ENCODE data around the gene FBXW12. TPM values are rescaled to one million over a fixed set of nuclear protein-coding genes. Genes with fewer than 3 reads are reported as not detected.

Gene FBXW12
- total RNA-seq, 1 donor from 2014 or later = 0.38 TPM

DNA sequence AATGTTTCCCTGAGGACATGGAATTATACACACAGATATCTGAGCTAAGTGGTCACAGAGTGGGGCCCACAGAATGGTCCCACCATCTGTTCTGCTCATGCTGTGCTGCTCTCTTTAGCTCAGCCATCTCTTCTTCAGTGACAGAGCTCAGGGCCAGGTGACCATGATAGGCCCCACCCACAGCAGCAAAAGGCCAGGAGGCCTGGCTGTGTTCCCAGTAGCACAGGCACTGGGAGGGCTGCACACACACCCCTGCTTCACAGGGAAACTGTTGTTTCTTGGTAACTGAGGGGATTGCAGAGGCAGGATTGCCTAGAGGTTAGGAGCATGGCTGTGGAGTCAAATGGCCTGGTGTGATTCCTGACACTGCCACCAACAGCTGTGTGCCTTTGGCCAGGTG is 4.8 kb upstream of the FBXW12 start:
- no peak overlapping the region for H3K27ac Mint-ChIP-seq
- TF ChIP-seq, protein P1, sequence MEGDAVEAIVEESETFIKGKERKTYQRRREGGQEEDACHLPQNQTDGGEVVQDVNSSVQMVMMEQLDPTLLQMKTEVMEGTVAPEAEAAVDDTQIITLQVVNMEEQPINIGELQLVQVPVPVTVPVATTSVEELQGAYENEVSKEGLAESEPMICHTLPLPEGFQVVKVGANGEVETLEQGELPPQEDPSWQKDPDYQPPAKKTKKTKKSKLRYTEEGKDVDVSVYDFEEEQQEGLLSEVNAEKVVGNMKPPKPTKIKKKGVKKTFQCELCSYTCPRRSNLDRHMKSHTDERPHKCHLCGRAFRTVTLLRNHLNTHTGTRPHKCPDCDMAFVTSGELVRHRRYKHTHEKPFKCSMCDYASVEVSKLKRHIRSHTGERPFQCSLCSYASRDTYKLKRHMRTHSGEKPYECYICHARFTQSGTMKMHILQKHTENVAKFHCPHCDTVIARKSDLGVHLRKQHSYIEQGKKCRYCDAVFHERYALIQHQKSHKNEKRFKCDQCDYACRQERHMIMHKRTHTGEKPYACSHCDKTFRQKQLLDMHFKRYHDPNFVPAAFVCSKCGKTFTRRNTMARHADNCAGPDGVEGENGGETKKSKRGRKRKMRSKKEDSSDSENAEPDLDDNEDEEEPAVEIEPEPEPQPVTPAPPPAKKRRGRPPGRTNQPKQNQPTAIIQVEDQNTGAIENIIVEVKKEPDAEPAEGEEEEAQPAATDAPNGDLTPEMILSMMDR (IDR thresholded peaks at IDR 0.05; ENCODE audit: unreplicated experiment) = no peak
- H3K9me3 Mint-ChIP-seq (ENCODE audit: low read depth) = peaks cover 15% of the 10 kb centered on the region
- peaks cover 7% of the 10 kb centered on the region for H3K4me1 Mint-ChIP-seq (ENCODE audit: low read depth)
- DNase-seq (ENCODE audit: low spot score, unreplicated experiment) = no peak
- H3K4me3 Mint-ChIP-seq (ENCODE audit: low read depth) = no peak overlapping the region
- no peaks in the 10 kb centered on the region for H3K36me3 Mint-ChIP-seq (ENCODE audit: insufficient read depth)
- peaks cover 6% of the 10 kb centered on the region for H3K27me3 Mint-ChIP-seq

DNA sequence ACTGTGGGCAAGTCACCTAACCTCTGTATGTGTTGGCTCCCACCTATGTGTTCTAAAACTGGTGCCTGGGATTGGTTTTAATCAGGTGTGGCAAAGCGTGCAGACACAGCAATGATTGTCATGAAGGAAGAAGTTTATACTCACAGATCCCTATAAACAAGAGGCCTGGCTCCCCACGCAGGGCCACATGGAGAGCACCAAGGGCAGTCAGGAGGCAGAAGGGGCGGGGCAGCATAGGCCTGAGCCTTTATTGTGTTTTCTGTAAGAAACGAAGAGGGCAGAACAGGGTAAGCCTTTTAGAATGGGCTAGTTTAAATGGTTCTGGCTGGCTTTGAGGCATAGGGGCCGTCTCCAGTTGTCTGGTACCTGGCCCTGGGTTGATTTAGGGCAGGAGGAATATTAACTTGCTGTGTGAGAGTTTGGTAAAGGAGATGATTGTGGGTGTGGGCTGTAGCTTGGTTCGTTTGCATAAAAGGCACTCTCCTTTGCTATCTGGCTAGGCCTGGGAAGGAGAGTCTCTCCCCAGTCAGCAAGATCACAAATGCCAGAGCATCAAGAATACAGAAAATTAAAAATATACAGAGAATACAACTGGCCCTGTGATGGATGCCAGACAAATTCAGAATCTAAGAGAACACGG is 2.2 kb upstream of the FBXW12 start:
- Mint-ChIP-seq H3K27ac (no peak overlapping the region), H3K36me3 (ENCODE audit: insufficient read depth) (no peaks in the 10 kb centered on the region), H3K4me3 (ENCODE audit: low read depth) (no peak overlapping the region), H3K9me3 (ENCODE audit: low read depth) (peaks cover 2% of the 10 kb centered on the region), H3K27me3 (peaks cover 6% of the 10 kb centered on the region), H3K4me1 (ENCODE audit: low read depth) (peaks cover 17% of the 10 kb centered on the region)
- no peak for DNase-seq (ENCODE audit: low spot score, unreplicated experiment)
- TF ChIP-seq, protein P1 (IDR thresholded peaks at IDR 0.05; ENCODE audit: unreplicated experiment) = no peak

DNA sequence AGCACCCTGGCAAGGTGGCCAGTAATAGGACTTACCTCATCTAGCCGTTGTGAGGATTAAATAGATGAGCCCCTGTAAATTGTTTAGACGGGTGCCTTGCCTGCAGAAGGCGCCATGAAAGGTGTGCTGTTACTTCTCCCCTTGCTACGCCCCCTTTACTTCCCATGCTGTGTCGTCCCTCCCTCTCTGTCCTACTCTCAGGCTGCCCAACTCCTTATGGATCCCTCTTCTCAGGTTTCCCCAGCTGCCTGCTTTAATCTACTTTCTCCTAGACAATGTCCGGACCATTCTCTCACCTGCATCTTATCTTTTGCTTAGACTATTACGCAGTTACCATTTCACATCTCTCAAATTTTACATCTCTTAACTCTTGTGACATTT is 1.7 kb upstream of the FBXW12 start:
- TF ChIP-seq, protein P1 (IDR thresholded peaks at IDR 0.05; ENCODE audit: unreplicated experiment) = no peak
- Mint-ChIP-seq H3K27ac (no peak overlapping the region), H3K36me3 (ENCODE audit: insufficient read depth) (no peaks in the 10 kb centered on the region), H3K4me3 (ENCODE audit: low read depth) (no peak overlapping the region), H3K4me1 (ENCODE audit: low read depth) (peaks cover 17% of the 10 kb centered on the region), H3K27me3 (peaks cover 6% of the 10 kb centered on the region), H3K9me3 (ENCODE audit: low read depth) (no peaks in the 10 kb centered on the region)
- DNase-seq (ENCODE audit: low spot score, unreplicated experiment) = no peak

DNA sequence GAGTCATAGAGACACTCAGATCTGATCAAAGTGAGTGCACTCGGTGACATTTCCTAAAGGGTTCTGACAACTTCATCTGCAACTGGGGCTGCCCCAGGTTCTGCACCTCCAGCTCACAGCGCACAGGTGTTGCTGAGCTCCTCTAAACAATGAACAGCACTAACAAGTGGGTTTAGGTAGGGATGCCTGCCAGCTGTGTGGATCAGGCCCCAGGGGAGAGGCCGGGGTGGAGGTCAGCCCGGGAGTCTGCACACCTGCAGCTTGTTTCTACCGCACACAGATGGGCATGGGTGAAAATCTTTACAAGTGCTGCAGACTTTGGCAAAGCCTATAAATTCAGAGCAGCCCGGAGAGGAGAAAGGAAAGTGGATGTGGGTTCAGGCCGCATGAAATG is 355 bp downstream of the FBXW12 start:
- DNase-seq (ENCODE audit: low spot score, unreplicated experiment) = no peak
- TF ChIP-seq, protein P1 (IDR thresholded peaks at IDR 0.05; ENCODE audit: unreplicated experiment) = no peak
- Mint-ChIP-seq H3K27ac (no peak overlapping the region), H3K9me3 (ENCODE audit: low read depth) (no peaks in the 10 kb centered on the region), H3K4me1 (ENCODE audit: low read depth) (peaks cover 17% of the 10 kb centered on the region), H3K36me3 (ENCODE audit: insufficient read depth) (no peaks in the 10 kb centered on the region), H3K27me3 (peaks cover 6% of the 10 kb centered on the region), H3K4me3 (ENCODE audit: low read depth) (no peak overlapping the region)

DNA sequence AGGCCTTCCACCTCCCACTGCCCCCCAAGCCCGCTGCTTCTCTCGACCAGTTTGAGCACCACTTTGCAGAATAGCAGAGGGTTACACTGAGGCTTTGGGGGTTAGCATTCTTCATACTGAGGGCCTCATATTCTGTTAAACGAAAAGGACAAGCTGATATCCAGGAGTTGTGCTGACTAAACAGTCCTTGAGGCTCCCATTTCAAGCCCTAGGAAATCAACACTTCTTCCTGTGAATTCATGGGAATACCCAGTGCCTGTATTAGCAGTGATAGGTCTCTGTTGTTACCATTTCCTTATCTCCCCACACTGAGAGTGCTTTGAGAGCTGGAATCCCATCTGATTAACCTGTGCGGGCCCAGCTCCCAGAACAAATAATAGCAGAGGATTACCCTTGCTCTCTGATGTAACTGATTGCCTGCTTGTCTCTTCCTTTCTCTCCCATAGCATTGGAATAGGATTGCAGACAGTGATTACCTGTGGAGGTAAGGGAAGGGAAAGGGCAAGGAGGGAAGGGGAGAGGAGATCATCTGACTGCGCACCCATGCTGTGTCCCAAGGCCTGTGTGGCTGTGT is 930 bp downstream of the FBXW12 start:
- Mint-ChIP-seq H3K4me1 (ENCODE audit: low read depth) (peaks cover 17% of the 10 kb centered on the region), H3K27ac (no peak overlapping the region), H3K36me3 (ENCODE audit: insufficient read depth) (no peaks in the 10 kb centered on the region), H3K27me3 (peaks cover 6% of the 10 kb centered on the region), H3K4me3 (ENCODE audit: low read depth) (no peak overlapping the region), H3K9me3 (ENCODE audit: low read depth) (no peaks in the 10 kb centered on the region)
- DNase-seq (ENCODE audit: low spot score, unreplicated experiment) = no peak
- TF ChIP-seq, protein P1 (IDR thresholded peaks at IDR 0.05; ENCODE audit: unreplicated experiment) = no peak

Measured in progenitor cell of endocrine pancreas (in vitro differentiated cells).